Esophagus squamous epithelium (tissue), 4 donors: ENCODE results near the gene OSBPL5.

Experiments used
- CTCF ChIP-seq, 6 experiments: fragments of 450-650 bp in 4 of 6; fragments of 200-600 bp in 2 of 6; sonication (generic) in 2 of 6; IDR thresholded peaks; one replicate each; pipeline ENCODE4 v1.5.1; 2016 to 2019; ENCODE audit warnings: antibody characterized with exemption in 6 of 6, mild to moderate bottlenecking in 4 of 6, moderate library complexity in 4 of 6
- POLR2A ChIP-seq, 4 donors: fragments of 450-650 bp; IDR thresholded peaks; one replicate each; pipeline ENCODE4 v1.6.1; 2017; ENCODE audit warnings: antibody characterized with exemption in 4 of 4, mild to moderate bottlenecking in 4 of 4, moderate library complexity in 3 of 4

GRCh38 chr11:3122775-3123201 lies 42.3 kb downstream of the OSBPL5 start:
- TF ChIP-seq CTCF (IDR thresholded peaks at IDR 0.05) (no peak), POLR2A (IDR thresholded peaks at IDR 0.05) (no peak)
